Stimulated activated CD4-positive, alpha-beta T cell treated with anti-CD3 and anti-CD28 coated beads, Interleukin-15, amount 100 ng/mL, for 24 hours (primary cell): ENCODE measurements around the gene PPM1N.

ENCODE experiments used
- DNase-seq: peaks from one replicate; pipeline ENCODE4 v3.0.0-alpha.2; 2020

The PPM1N gene

GRCh38 chr19:45492627-45493470 lies 5.4 kb upstream of the PPM1N start:
- no peak for DNase-seq

DNA sequence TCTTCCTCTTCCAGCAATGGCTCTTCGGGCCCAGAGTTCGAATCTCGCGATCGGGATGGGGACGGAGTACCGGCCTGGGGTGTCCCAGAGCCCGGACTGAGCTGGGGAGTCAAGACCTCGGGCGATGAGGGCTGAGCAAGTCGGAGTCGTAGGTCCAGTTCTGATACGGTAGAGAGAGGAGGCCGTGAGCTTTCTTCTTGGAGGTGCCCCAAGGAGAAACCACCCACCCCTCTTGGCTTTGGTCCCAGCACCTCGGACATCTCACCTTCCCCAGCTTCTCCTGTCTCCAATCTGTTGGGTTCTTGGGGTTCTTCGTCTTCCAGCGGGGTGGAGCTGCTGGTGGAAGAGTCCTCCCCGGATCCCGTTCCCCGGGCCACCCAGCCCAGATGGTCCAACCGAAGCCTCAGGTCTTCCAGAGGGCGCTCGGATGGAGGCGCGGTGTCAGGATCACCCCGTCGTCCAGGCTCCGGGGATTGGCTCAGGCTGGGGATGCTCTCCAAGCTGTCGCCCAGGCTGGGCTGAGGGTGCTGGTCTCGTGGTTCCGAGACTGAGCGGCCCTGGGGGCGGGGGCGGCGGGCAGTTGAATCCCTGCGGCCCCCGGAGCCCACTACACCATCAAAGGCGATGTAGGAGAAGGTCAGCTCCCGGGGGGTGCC lies 3.9 kb upstream of the PPM1N start:
- no peak for DNase-seq

DNA sequence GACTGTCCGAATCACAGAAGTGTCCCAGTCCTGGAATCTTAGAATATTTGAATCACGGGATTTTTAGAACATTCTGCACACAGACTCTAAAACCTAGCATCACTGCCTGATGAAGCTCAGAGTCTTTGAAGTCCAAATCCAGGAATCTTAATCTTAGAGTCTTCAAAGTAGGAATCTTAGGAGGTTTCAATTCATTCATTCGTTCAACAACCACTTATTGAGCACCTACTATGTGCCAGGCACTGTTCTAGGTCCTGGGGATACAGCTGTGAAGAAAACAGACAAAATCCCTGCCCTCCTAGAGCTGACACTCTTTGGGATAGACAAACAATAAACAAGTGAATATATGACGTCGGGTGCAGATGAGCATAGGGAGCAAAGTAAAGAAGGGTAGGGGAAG lies 3.1 kb upstream of the PPM1N start:
- DNase-seq, result no peak

DNA sequence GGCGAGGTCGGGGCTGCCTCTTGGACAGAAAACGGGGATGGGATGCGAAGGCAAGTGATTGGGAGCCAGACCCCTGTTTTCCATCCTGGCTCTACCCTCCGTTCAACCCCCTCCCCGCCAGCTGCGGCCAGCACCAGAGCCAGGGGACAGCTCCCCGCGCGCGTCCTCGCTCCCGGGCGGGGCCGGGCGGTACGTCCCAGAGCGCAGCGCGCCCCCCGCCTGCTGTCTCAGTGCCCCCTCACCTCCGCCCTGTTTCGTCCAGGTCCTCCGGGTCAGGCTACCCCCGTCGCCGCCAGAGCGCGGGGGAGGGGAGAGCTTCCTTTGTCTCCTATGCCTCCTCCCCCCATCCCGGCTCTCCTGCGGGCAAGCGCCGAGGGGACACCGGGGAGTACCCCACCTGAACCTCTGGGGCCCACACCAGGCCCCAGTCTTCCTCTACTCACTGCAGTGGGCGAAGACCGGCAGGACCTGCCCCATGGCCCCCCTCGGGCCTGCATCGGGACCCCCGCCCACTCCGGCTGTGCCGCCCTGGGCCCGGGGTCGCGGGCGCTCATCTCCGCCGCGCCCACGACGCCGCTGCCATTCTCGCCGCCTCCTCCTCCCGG lies 1.8 kb upstream of the PPM1N start:
- peak; percentile 48 for DNase-seq

GRCh38 chr19:45497791-45498190 lies 452 bp upstream of the PPM1N start:
- DNase-seq, result no peak

DNA sequence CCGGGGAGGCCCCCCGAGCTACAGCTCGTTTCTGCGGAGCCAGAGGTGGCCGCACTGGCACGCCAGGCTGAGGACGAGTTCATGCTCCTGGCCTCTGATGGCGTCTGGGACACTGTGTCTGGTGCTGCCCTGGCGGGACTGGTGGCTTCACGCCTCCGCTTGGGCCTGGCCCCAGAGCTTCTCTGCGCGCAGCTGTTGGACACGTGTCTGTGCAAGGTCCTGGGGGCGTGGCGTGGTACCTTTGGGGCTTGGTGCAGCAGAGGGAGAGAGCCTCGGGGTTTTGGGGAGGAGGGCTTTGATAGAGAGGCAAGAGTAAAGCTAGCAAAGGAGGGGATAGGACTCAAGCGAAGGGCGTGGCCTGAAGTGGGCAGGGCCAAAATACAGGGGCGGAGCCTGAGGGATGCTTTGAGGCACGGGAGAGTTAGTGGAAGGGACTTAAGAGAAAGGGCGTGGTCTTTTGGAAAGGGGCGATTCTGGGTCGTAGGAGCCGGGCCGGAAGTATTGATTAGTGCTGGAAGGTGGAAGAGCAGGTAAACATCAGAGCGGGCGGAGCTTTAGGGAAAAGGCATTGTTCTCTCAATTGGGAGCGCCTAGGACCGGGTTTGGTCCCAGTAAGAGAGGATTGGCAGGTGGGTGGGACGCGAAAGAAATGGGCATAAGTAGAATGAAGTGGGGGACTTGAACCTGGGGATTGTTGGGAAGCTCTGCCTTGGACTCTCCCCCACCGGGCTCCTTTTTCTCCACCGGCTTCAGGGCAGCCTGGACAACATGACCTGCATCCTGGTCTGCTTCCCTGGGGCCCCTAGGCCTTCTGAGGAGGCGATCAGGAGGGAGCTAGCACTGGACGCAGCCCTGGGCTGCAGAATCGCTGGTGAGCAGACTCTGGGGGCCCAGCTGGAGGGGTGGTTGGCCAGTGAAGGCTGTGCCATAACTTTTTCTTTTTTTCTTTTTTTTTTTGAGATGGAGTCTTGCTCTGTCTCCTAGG lies 1.2 kb downstream of the PPM1N start:
- peak; percentile 78 for DNase-seq

DNA sequence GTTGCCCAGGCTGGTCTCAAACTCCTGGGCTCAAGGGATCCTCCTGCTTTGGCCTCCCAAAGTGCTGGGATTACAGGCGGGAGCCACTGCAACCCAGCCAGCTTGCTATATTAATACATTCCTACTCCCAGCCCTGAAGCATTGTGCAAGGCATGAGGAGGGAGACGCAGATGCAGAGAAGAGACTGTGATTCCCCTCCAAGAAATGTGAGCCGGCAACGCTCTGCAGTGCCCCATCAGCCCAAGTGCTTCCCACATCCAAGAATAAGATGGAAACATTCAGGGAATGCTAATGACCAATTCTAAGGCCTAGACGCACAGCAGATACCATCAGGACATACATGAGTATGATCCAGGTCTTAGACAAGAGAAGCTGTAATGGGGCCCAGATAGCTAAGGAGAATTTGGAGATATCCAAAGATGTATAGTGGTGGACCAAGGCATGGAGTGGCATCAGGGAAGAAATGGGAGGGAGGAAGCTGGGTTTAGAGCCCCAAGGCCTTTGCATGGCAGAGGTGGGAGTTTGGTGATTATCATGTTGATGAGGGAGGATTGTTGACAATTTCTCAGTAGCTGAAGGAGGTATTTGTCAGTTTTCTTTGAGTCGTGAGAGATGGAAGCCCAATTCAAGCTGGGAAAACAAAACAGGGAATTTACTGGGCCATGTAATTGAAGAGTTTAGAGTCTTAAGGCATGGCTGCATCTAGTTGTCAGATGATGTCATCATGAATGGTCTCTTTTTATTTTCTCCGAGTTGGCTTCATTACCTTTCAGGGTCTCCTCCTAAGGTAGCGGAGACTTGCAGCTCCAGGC lies 2.9 kb downstream of the PPM1N start:
- DNase-seq, result no peak

DNA sequence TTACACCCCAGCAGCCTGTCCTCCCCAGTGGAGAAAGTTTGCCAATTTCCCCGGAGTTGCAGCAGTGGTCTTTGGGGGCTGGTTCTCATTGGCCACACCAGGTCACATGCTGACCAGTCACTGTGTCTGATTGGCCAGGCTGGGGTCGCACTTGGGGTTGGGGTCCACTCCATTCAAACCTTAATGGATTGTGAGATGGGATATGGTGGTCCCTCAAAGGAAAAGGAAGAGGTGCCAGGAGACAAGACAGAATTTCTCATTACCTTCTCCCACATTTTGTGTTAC lies 3.4 kb downstream of the PPM1N start:
- no peak for DNase-seq

DNA sequence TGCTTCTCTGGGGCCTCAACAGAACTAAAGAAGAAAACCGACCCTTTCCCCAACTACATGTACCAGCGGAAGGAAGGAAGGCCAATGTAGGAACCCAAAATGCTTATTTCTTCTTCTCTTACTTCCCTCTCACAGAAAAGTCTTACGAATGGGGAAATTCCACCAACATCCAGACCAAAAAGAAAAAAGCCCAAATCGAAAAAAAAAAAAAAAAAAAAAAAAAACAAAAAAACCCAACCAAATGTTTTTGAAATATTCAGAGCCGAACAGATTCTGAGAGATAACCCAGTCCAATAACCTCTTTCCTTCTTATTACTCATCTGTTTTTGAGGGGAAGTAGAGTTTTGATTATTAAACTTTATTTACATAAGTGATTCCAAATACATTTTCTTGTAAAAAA lies 3.9 kb downstream of the PPM1N start:
- no peak for DNase-seq

DNA sequence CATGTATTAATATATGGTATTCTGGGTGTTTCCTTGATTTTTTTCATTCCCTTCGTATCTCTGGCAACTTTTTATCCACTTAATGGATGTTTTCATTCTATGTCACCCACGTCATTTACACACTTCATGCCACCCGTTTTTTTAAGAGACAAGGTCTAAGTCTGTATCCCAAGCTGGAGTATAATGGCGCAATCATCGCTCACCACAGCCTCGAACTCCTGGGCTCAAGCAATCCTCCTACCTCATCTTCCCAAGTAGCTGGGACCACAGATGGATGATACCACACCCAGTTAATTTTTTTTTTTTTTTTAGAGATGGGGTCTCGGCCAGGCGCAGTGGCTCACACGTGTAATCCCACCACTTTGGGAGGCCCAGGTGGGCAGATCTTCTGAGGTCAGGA lies 5.7 kb downstream of the PPM1N start:
- no peak for DNase-seq

- DNase-seq, result no peak
Observed at GRCh38 chr19:45505151-45505995, 7.1 kb downstream of the PPM1N start.

DNA sequence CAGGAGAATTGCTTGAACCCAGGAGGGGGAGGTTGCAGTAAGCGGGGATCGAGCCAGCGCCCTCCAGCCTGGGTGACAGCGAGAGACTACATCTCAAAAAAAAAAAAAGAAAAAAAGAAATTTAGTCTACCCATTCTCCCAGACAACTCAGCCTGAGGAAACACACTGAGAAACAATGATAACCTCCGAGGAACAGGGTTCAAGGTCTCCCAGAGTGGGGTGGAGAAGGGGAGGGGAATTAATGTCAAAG lies 7.7 kb downstream of the PPM1N start:
- DNase-seq, result no peak

DNA sequence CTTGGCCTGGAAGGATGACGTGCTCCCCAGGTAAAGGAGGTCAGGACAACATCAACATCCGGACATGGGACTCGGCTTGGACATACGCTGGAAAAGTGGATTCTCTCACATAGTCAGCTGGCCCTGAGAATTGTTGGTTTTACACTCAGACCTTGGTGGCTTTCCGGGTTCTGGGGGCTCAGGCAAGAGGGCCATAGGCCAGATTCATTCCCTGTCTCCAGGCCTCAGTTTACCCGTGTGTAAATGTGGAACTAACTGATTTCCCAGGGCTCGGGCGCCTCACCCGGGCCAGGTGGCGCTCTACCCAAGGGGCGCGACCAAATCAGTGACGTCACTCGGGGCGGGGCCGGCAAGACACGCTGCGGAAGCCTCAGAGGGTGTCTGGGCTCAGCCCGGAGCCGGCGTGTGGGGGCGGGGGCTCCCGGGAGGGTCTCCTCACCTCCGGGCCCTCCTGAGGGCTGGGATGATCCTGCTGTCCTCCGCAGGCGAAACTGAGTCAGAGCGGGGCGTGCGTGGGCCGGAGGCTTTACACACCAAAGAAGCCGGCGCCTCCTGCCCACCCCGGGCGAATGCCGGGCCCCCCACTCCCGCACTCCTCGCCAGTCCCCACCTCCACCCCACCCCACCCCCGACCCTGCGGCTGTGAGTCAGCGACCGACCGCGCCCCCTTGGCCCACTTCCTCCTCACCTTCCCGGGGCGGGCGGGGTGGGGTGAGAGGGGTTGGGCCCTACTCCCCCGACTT lies 8.2 kb downstream of the PPM1N start:
- peak; percentile 100 for DNase-seq

DNA sequence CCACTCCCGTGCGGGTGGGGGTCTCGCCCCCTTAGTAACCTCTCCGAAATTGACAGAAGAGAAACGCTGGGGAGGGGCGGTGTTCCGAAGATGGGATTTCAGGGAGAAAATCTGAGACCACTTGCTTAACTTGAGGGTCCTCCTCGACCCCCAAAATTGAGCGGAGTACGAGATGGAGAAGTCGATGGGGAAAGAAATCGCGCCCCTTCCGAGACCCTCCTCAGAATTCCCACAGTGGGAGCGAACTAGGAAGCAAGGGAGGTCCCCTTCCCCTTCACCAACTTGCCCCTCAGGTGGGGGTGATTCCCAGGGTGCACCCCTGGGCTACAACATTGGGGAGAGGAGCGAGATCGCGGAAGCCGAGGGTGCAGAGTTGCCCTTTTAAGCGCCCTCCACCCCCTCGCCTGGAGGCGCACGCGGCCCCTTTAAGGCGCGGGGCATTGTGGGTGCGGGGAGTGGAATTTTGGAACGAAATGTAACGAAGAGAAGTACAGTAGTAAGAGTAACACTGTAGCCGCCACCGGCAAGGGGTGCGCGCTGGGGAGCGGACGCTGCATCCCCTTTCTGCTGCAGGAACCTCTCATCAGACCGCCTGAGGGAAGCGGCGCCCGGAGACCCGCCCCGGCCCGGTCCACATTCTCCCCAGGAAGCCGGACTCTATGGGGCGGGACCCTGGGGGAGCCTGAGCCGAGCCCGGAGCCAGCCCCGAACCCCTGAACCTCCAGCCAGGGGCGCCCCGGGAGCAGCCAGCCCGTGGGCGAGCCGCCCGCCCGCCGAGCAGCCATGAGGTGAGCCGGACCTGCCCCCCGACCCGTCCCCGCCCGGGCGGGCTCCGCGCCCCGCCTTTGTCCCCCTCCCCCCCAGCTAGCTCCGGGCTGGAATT lies 9.0 kb downstream of the PPM1N start, which contains the start of gene VASP:
Gene VASP, plus strand, starts transcription at position 491 of the 883 bp plus-strand sequence. Its CDS starts 293 bp downstream, at position 784.
- DNase-seq, result peak; percentile 93

GRCh38 chr19:45507872-45508416 lies 9.7 kb downstream of the PPM1N start:
- DNase-seq, result no peak

GRCh38 chr19:45508417-45508860 lies 10.2 kb downstream of the PPM1N start:
- peak; percentile 72 for DNase-seq

GRCh38 chr19:45508861-45509691 lies 10.8 kb downstream of the PPM1N start:
- peak; percentile 61 for DNase-seq

- no peak for DNase-seq
Observed at GRCh38 chr19:45509692-45510015, 11.4 kb downstream of the PPM1N start.
